Upper lobe of left lung (tissue), 4 donors: ENCODE data around the gene SPOCK1.

ENCODE experiments used
- EP300 ChIP-seq, 4 donors: sonication (generic); formaldehyde crosslinking; IDR thresholded peaks; one replicate each; pipeline ENCODE4 v1.5.1; 2017; ENCODE audit warnings: antibody characterized with exemption in 4 of 4, control low read depth in 2 of 4
- POLR2A ChIP-seq, 4 donors: fragments of 450-650 bp; IDR thresholded peaks; one replicate each; pipeline ENCODE4 v1.5.1; 2016 to 2017; ENCODE audit warnings: antibody characterized with exemption in 4 of 4, mild to moderate bottlenecking in 2 of 4
- POLR2AphosphoS5 ChIP-seq, 2 donors: sonication (generic); formaldehyde crosslinking; IDR thresholded peaks; one replicate each; pipeline ENCODE4 v1.5.1; 2017; ENCODE audit warnings: antibody characterized with exemption in 2 of 2
- TF ChIP-seq, protein P1 (sequence below), 6 experiments: fragments of 450-650 bp in 4 of 6; fragments of 200-600 bp in 2 of 6; sonication (generic) in 2 of 6; IDR thresholded peaks; one replicate each; pipeline ENCODE4 v1.5.1; 2016 to 2019; ENCODE audit warnings: antibody characterized with exemption in 6 of 6

- TF ChIP-seq, protein P1, sequence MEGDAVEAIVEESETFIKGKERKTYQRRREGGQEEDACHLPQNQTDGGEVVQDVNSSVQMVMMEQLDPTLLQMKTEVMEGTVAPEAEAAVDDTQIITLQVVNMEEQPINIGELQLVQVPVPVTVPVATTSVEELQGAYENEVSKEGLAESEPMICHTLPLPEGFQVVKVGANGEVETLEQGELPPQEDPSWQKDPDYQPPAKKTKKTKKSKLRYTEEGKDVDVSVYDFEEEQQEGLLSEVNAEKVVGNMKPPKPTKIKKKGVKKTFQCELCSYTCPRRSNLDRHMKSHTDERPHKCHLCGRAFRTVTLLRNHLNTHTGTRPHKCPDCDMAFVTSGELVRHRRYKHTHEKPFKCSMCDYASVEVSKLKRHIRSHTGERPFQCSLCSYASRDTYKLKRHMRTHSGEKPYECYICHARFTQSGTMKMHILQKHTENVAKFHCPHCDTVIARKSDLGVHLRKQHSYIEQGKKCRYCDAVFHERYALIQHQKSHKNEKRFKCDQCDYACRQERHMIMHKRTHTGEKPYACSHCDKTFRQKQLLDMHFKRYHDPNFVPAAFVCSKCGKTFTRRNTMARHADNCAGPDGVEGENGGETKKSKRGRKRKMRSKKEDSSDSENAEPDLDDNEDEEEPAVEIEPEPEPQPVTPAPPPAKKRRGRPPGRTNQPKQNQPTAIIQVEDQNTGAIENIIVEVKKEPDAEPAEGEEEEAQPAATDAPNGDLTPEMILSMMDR (IDR thresholded peaks at IDR 0.05) = no peak
- TF ChIP-seq EP300 (IDR thresholded peaks at IDR 0.05) = no peak
- no peak for TF ChIP-seq POLR2AphosphoS5 (IDR thresholded peaks at IDR 0.05)
- no peak for TF ChIP-seq POLR2A (IDR thresholded peaks at IDR 0.05)
These were observed 428.6 kb downstream of the SPOCK1 start for GRCh38 chr5:137070521-137070920.
